ENCODE data around the gene DLG5. TPM values are rescaled to one million over a fixed set of nuclear protein-coding genes. Genes with fewer than 3 reads are reported as not detected.
A peak's percentile ranks its signal among the peaks of the same experiment; 100 is the strongest.

The DLG5 gene
- total RNA-seq, 1 experiment from 2014 or later = 81.7 TPM

GRCh38 chr10:77756319-77757232 lies 170.0 kb downstream of the DLG5 start:
- no TSS peak for BruUV-seq (replicated peaks)
- Histone ChIP-seq H3K36me3 (ENCODE audit: low read depth) (no peaks in the 10 kb centered on the region), H3K4me1 (replicated peaks; ENCODE audit: insufficient read depth) (0 out of 2 replicates have a peak, but pooled peaks cover 5% of the 10 kb centered on the region), H3F3A (ENCODE audit: insufficient read depth, low read depth) (peaks cover 7% of the 10 kb centered on the region; the same call in 1 of the 2 replicates), H3K4me3 (no peak overlapping the region), H2AFZ (no peak overlapping the region), H3K9me2 (ENCODE audit: insufficient read depth) (0 out of 2 replicates have a peak, but pooled peaks cover 2% of the 10 kb centered on the region), H3K27ac (no peak overlapping the region), H4K20me1 (ENCODE audit: insufficient read depth) (no peaks in the 10 kb centered on the region), H3K9me3 (ENCODE audit: insufficient read depth, low read depth) (no peaks in the 10 kb centered on the region), H3K79me2 (ENCODE audit: low read depth) (no peaks in the 10 kb centered on the region), H3K27me3 (ENCODE audit: insufficient read depth, low read depth) (no peaks in the 10 kb centered on the region), H3K4me2 (no peak overlapping the region)
- DNase-seq = peak; percentile 41 to 55
- ChIA-PET POLR2A (ENCODE audit: unreplicated experiment) (interaction anchor here (0.6 kb wide), 1 partner anchor 577 kb away, joined by 3 read pairs; no protein-coding TSS in a partner anchor), CTCF (interaction anchor here (0.6 to 1.4 kb wide), 8 partner anchors 11 to 589 kb away, joined by 3 to 9 read pairs (median 4); no protein-coding TSS in a partner anchor)
- TF ChIP-seq CTCF (conservative IDR thresholded peaks at IDR 0.05) (peak; percentile 90), EZH2 (IDR thresholded peaks at IDR 0.05; ENCODE audit: low read depth) (no peak)
- intact Hi-C loops (cut with micrococcal nuclease; ENCODE audit: unreplicated experiment) = loop anchor here (1.0 to 2.0 kb wide), 5 partner anchors 37 to 592 kb away; no protein-coding TSS in a partner anchor

GRCh38 chr10:77746047-77746707 lies 180.4 kb downstream of the DLG5 start:
- Histone ChIP-seq H3K27me3 (ENCODE audit: insufficient read depth, low read depth) (no peaks in the 10 kb centered on the region), H3K79me2 (ENCODE audit: low read depth) (no peaks in the 10 kb centered on the region), H3K27ac (no peak overlapping the region), H3K4me3 (no peak overlapping the region), H3K36me3 (ENCODE audit: low read depth) (no peaks in the 10 kb centered on the region), H3K9me2 (ENCODE audit: insufficient read depth) (no peaks in the 10 kb centered on the region), H3K9me3 (ENCODE audit: insufficient read depth, low read depth) (no peaks in the 10 kb centered on the region), H3F3A (ENCODE audit: insufficient read depth, low read depth) (peaks cover 5% of the 10 kb centered on the region; the same call in 1 of the 2 replicates), H2AFZ (no peak overlapping the region), H3K4me1 (replicated peaks; ENCODE audit: insufficient read depth) (no peaks in the 10 kb centered on the region), H4K20me1 (ENCODE audit: insufficient read depth) (no peaks in the 10 kb centered on the region), H3K4me2 (no peak overlapping the region)
- DNase-seq = no peak
- no peak for TF ChIP-seq EZH2 (IDR thresholded peaks at IDR 0.05; ENCODE audit: low read depth)
- TF ChIP-seq CTCF (conservative IDR thresholded peaks at IDR 0.05) = no peak
- POLR2A ChIA-PET (ENCODE audit: unreplicated experiment) = no interaction called here
- intact Hi-C loops (cut with micrococcal nuclease; ENCODE audit: unreplicated experiment) = no loop called here
- no TSS peak for BruUV-seq (replicated peaks)
- CTCF ChIA-PET = no interaction called here

GRCh38 chr10:77744245-77744644 lies 182.3 kb downstream of the DLG5 start:
- POLR2A ChIA-PET (ENCODE audit: unreplicated experiment) = no interaction called here
- peaks cover 15% of the 10 kb centered on the region for H3K9me3 ChIP-seq (ENCODE audit: insufficient read depth, low read depth)

More at GRCh38 chr10:77744245-77744644, 182.3 kb downstream of the DLG5 start:
- CTCF ChIA-PET = no interaction called here
- no peaks in the 10 kb centered on the region for H3K36me3 ChIP-seq (ENCODE audit: low read depth)
- intact Hi-C loops (cut with micrococcal nuclease; ENCODE audit: unreplicated experiment) = no loop called here
- H4K20me1 ChIP-seq (ENCODE audit: insufficient read depth) = no peaks in the 10 kb centered on the region
- H3K4me1 ChIP-seq (replicated peaks; ENCODE audit: insufficient read depth) = peaks cover 5% of the 10 kb centered on the region
- no peak overlapping the region for H3K4me2 ChIP-seq
- H3K79me2 ChIP-seq (ENCODE audit: low read depth) = no peaks in the 10 kb centered on the region
- H3K9me2 ChIP-seq (ENCODE audit: insufficient read depth) = no peaks in the 10 kb centered on the region
- H3K27ac ChIP-seq = no peak overlapping the region
- no peak overlapping the region for H3K4me3 ChIP-seq
- DNase-seq = peak in 1 of 2 experiments; percentile 50
- no peaks in the 10 kb centered on the region for H3K27me3 ChIP-seq (ENCODE audit: insufficient read depth, low read depth)
- H3F3A ChIP-seq (ENCODE audit: insufficient read depth, low read depth) = peaks cover 5% of the 10 kb centered on the region; the same call in 1 of the 2 replicates
- BruUV-seq (replicated peaks) = no TSS peak
- TF ChIP-seq EZH2 (IDR thresholded peaks at IDR 0.05; ENCODE audit: low read depth) (no peak), CTCF (conservative IDR thresholded peaks at IDR 0.05) (no peak)
- H2AFZ ChIP-seq = no peak overlapping the region

Data from PC-9 (cell line).